Liver (tissue), 9 donors: ENCODE results near the gene METTL18. TPM values are rescaled to one million over a fixed set of nuclear protein-coding genes. Genes with fewer than 3 reads are reported as not detected.

Experiments
- DNase-seq: peaks from one replicate; pipeline ENCODE4 v3.0.0-alpha.2; 2017; ENCODE audit warnings: low spot score
- H3K27ac ChIP-seq, 2 donors: one replicate each; pipeline ENCODE4 v1.7.0; 2013; ENCODE audit warnings: inconsistent platforms in 2 of 2, low read length in 2 of 2, control low read depth in 1 of 2, low read depth in 1 of 2, mild to moderate bottlenecking in 1 of 2
- H3K27me3 ChIP-seq, 4 donors: one replicate each; pipeline versions ENCODE4 v1.6.1 to v1.7.0; 2013; ENCODE audit warnings: low read length in 3 of 4, inconsistent platforms in 1 of 4, mild to moderate bottlenecking in 1 of 4, moderate library complexity in 1 of 4; ENCODE audit not compliant: control insufficient read depth in 4 of 4, insufficient read depth in 4 of 4
- H3K36me3 ChIP-seq, 4 donors: one replicate each; pipeline versions ENCODE4 v1.6.1 to v1.7.0; 2013; ENCODE audit warnings: low read length in 3 of 4, mild to moderate bottlenecking in 3 of 4, low read depth in 1 of 4, moderate library complexity in 1 of 4; ENCODE audit not compliant: control insufficient read depth in 4 of 4, insufficient read depth in 3 of 4
- H3K4me1 ChIP-seq, 4 donors: one replicate each; pipeline versions ENCODE4 v1.6.1 to v1.7.0; 2013; ENCODE audit warnings: low read length in 3 of 4, mild to moderate bottlenecking in 3 of 4, moderate library complexity in 1 of 4; ENCODE audit not compliant: control insufficient read depth in 4 of 4, insufficient read depth in 4 of 4
- H3K4me3 ChIP-seq, 3 donors: one replicate each; pipeline versions ENCODE4 v1.6.1 to v1.7.0; 2013; ENCODE audit warnings: low read length in 3 of 3, control low read depth in 1 of 3, low read depth in 1 of 3, mild to moderate bottlenecking in 1 of 3
- H3K9ac ChIP-seq, 2 donors: one replicate each; pipeline ENCODE4 v1.7.0; 2013; ENCODE audit warnings: low read length in 2 of 2, mild to moderate bottlenecking in 2 of 2, moderate library complexity in 2 of 2, control low read depth in 1 of 2, low read depth in 1 of 2
- H3K9me3 ChIP-seq, 4 donors: one replicate each; pipeline versions ENCODE4 v1.6.1 to v1.7.0; 2013; ENCODE audit warnings: low read length in 3 of 4; ENCODE audit not compliant: control insufficient read depth in 4 of 4
- ATF3 ChIP-seq: IDR thresholded peaks from 2 replicates; pipeline ENCODE4 v1.6.1; 2016; ENCODE audit warnings: antibody characterized with exemption
- EGR1 ChIP-seq, 2 donors: IDR thresholded peaks; 2 replicates each; pipeline ENCODE4 v1.6.1; 2016 to 2018; ENCODE audit warnings: antibody characterized with exemption in 2 of 2, low read depth in 2 of 2
- FOXA1 ChIP-seq: IDR thresholded peaks from 2 replicates; pipeline ENCODE4 v1.6.1; 2016; ENCODE audit warnings: antibody characterized with exemption
- FOXA2 ChIP-seq: IDR thresholded peaks from 2 replicates; pipeline ENCODE4 v1.6.1; 2016; ENCODE audit warnings: antibody characterized with exemption
- GABPA ChIP-seq, 2 donors: IDR thresholded peaks in 1 of 2; conservative IDR thresholded peaks in 1 of 2; 2 replicates each; pipeline ENCODE4 v1.6.1; 2016; ENCODE audit warnings: antibody characterized with exemption in 2 of 2, mild to moderate bottlenecking in 1 of 2, moderate library complexity in 1 of 2
- HNF4A ChIP-seq, 2 donors: conservative IDR thresholded peaks; 2 replicates each; pipeline ENCODE4 v1.6.1; 2016; ENCODE audit warnings: antibody characterized with exemption in 2 of 2, mild to moderate bottlenecking in 2 of 2
- HNF4G ChIP-seq: IDR thresholded peaks from 2 replicates; pipeline ENCODE4 v1.6.1; 2016; ENCODE audit warnings: antibody characterized with exemption
- JUND ChIP-seq, 2 donors: IDR thresholded peaks; 2 replicates each; pipeline ENCODE4 v1.6.1; 2016; ENCODE audit warnings: antibody characterized with exemption in 2 of 2
- MAX ChIP-seq: IDR thresholded peaks from 2 replicates; pipeline ENCODE4 v1.6.1; 2016; ENCODE audit warnings: antibody characterized with exemption
- NR2F2 ChIP-seq: IDR thresholded peaks from 2 replicates; pipeline ENCODE4 v1.6.1; 2016; ENCODE audit warnings: antibody characterized with exemption
- RAD21 ChIP-seq, 2 donors: IDR thresholded peaks; 2 replicates each; pipeline ENCODE4 v1.6.1; 2016; ENCODE audit warnings: antibody characterized with exemption in 2 of 2, mild to moderate bottlenecking in 2 of 2
- REST ChIP-seq: IDR thresholded peaks from 2 replicates; pipeline ENCODE4 v1.6.1; 2016; ENCODE audit warnings: antibody characterized with exemption, mild to moderate bottlenecking
- RXRA ChIP-seq, 2 donors: IDR thresholded peaks; 2 replicates each; pipeline ENCODE4 v1.6.1; 2017 to 2018; ENCODE audit warnings: antibody characterized with exemption in 2 of 2, mild to moderate bottlenecking in 1 of 2
- SP1 ChIP-seq: IDR thresholded peaks from 2 replicates; pipeline ENCODE4 v1.6.1; 2018; ENCODE audit warnings: antibody characterized with exemption, mild to moderate bottlenecking
- TAF1 ChIP-seq: conservative IDR thresholded peaks from 2 replicates; pipeline ENCODE4 v1.6.1; 2016; ENCODE audit warnings: antibody characterized with exemption, mild to moderate bottlenecking
- YY1 ChIP-seq: IDR thresholded peaks from 2 replicates; pipeline ENCODE4 v1.6.1; 2016; ENCODE audit warnings: antibody characterized with exemption, mild to moderate bottlenecking
- WGBS: extraction: QIAGEN DNeasy Blood & Tissue Kit; methylation state at CpG from one replicate; pipeline ENCODE4 v1.1.7; 2013; 5-methylcytosine and 5-hydroxymethylcytosine counted together
- polyA plus RNA-seq, 2 donors: library from polyadenylated mRNA; stranded (reverse) in 1 of 2; unstranded in 1 of 2; fragments of 200-250 nt in 1 of 2; fragments of >200 nt in 1 of 2; fragmentation: Nextera tagmentation in 1 of 2; extraction: Ambion mirVana in 1 of 2; gene quantifications; one replicate each; pipeline versions ENCODE4 v1.2.1 to v1.2.3, GENCODE V29; 2013 to 2015
- total RNA-seq, 2 donors: library from RNA; depleted of rRNA; stranded (reverse); fragments of >200 nt; gene quantifications; one replicate each; pipeline ENCODE4 v1.2.3, GENCODE V29; 2014
- TF ChIP-seq, protein P1 (sequence below): IDR thresholded peaks from 2 replicates; pipeline ENCODE4 v1.6.1; 2016; ENCODE audit warnings: antibody characterized with exemption
- TF ChIP-seq, protein P2 (sequence below): fragments of 150-350 bp; IDR thresholded peaks from 2 replicates; pipeline ENCODE4 v1.5.1; 2017; ENCODE audit warnings: improper control_type of control experiment, low read depth, low read length; ENCODE audit not compliant: missing input control
- donor health status: healthy.
- donor health status: healthy.
- donor health status: healthy.
- donor health status: healthy.
- donor health status: healthy.

The METTL18 gene
- total and polyA plus RNA-seq, 4 donors = 2.1 to 5.0 (median 3.2) TPM

DNA sequence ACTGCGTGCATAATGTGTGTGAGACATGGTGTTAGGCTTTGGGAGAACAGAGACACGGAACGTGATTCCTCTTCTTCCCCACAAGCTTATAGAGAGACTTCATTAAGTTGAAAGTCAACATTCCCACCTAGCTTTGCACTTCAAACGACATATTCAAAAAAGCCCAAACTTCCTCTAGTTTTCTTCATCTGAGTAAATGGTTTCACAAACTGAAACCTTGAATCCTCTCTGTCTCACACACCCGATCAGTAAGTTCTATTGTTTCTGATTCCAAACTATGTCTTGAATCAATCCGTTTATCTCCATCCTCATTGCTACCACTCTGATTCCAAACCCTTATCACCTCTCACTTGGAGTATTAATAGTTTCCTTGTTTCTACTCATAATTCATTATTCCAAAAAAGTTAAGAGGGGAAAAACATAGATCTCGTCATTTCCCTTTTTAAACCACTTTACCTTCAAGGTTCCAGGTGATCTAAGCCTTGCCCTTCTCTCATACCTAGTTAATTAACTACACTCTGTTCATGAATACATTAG is 1.6 kb upstream of the METTL18 start:
- Histone ChIP-seq H3K9ac (no peak overlapping the region), H3K4me1 (peaks cover 8 to 22% (median 18%) of the 10 kb centered on the region in 4 donors), H3K36me3 (peaks cover 0 to 2% (median 0%) of the 10 kb centered on the region in 4 donors), H3K27me3 (no peaks in the 10 kb centered on the region), H3K4me3 (no peak overlapping the region), H3K9me3 (no peaks in the 10 kb centered on the region), H3K27ac (no peak overlapping the region)
- no peak for DNase-seq
- TF ChIP-seq SP1 = no peak
- no peak for TF ChIP-seq RAD21 (IDR thresholded peaks at IDR 0.05)
- TF ChIP-seq, protein P1, sequence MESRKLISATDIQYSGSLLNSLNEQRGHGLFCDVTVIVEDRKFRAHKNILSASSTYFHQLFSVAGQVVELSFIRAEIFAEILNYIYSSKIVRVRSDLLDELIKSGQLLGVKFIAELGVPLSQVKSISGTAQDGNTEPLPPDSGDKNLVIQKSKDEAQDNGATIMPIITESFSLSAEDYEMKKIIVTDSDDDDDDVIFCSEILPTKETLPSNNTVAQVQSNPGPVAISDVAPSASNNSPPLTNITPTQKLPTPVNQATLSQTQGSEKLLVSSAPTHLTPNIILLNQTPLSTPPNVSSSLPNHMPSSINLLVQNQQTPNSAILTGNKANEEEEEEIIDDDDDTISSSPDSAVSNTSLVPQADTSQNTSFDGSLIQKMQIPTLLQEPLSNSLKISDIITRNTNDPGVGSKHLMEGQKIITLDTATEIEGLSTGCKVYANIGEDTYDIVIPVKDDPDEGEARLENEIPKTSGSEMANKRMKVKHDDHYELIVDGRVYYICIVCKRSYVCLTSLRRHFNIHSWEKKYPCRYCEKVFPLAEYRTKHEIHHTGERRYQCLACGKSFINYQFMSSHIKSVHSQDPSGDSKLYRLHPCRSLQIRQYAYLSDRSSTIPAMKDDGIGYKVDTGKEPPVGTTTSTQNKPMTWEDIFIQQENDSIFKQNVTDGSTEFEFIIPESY = no peak
- no peak for TF ChIP-seq GABPA (IDR thresholded peaks at IDR 0.05 in 1 of 2, conservative IDR thresholded peaks at IDR 0.05 in 1 of 2)
- no peak for TF ChIP-seq NR2F2
- TF ChIP-seq ATF3 = no peak
- no peak for TF ChIP-seq RXRA (IDR thresholded peaks at IDR 0.05)
- 87% methylated on average over 7 of the region's 7 CpGs for WGBS

GRCh38 chr1:169795687-169796086 is 980 bp upstream of the METTL18 start:
- WGBS = 29% methylated on average over 5 of the region's 5 CpGs
- Histone ChIP-seq H3K27ac (no peak overlapping the region), H3K9ac (peak overlapping the region in 1 of 2 donors; percentile 22), H3K4me1 (peaks cover 8 to 22% (median 18%) of the 10 kb centered on the region in 4 donors), H3K36me3 (no peaks in the 10 kb centered on the region), H3K4me3 (peak overlapping the region; percentile 68 to 95 (median 87)), H3K9me3 (no peaks in the 10 kb centered on the region), H3K27me3 (no peaks in the 10 kb centered on the region)
- no peak for DNase-seq
- no peak for TF ChIP-seq ATF3
- TF ChIP-seq HNF4G = no peak
- TF ChIP-seq NR2F2 = no peak
- TF ChIP-seq MAX = no peak
- TF ChIP-seq, protein P1 = no peak
- TF ChIP-seq JUND (IDR thresholded peaks at IDR 0.05) = no peak
- TF ChIP-seq FOXA1 = no peak
- TF ChIP-seq TAF1 = no peak
- no peak for TF ChIP-seq YY1
- TF ChIP-seq SP1 = no peak
- no peak for TF ChIP-seq REST
- no peak for TF ChIP-seq HNF4A (conservative IDR thresholded peaks at IDR 0.05)
- TF ChIP-seq, protein P2, sequence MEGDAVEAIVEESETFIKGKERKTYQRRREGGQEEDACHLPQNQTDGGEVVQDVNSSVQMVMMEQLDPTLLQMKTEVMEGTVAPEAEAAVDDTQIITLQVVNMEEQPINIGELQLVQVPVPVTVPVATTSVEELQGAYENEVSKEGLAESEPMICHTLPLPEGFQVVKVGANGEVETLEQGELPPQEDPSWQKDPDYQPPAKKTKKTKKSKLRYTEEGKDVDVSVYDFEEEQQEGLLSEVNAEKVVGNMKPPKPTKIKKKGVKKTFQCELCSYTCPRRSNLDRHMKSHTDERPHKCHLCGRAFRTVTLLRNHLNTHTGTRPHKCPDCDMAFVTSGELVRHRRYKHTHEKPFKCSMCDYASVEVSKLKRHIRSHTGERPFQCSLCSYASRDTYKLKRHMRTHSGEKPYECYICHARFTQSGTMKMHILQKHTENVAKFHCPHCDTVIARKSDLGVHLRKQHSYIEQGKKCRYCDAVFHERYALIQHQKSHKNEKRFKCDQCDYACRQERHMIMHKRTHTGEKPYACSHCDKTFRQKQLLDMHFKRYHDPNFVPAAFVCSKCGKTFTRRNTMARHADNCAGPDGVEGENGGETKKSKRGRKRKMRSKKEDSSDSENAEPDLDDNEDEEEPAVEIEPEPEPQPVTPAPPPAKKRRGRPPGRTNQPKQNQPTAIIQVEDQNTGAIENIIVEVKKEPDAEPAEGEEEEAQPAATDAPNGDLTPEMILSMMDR = no peak
- TF ChIP-seq GABPA (IDR thresholded peaks at IDR 0.05 in 1 of 2, conservative IDR thresholded peaks at IDR 0.05 in 1 of 2) = no peak
- TF ChIP-seq FOXA2 = no peak
- no peak for TF ChIP-seq EGR1 (IDR thresholded peaks at IDR 0.05; ENCODE audit: low read depth in 2 of 2)
- no peak for TF ChIP-seq RAD21 (IDR thresholded peaks at IDR 0.05)
- TF ChIP-seq RXRA (IDR thresholded peaks at IDR 0.05) = no peak
